MV-4-11 (cell line): ENCODE measurements around the gene SELENOV.

ENCODE experiments used
- DNase-seq: peaks from one replicate; lab custom pipeline; 2025; lab: John Stamatoyannopoulos, UW

SELENOV gene

GRCh38 chr19:39492788-39493187, 22.2 kb upstream of the SELENOV start:
- DNase-seq = no peak

GRCh38 chr19:39494661-39495060, 20.3 kb upstream of the SELENOV start:
- no peak for DNase-seq

- DNase-seq = no peak
Observed at GRCh38 chr19:39496063-39496462, 18.9 kb upstream of the SELENOV start.

GRCh38 chr19:39497701-39497995, 17.3 kb upstream of the SELENOV start:
- DNase-seq = no peak

- DNase-seq = peak; percentile 45
Observed at GRCh38 chr19:39497996-39498797, 16.7 kb upstream of the SELENOV start.

GRCh38 chr19:39498798-39499642, 15.9 kb upstream of the SELENOV start, which contains the start of gene DLL3:
Gene DLL3 (plus strand): TSS chr19:39498947. CDS start chr19:39498975, 28 bp downstream.
- no peak for DNase-seq

GRCh38 chr19:39499932-39500331, 15.0 kb upstream of the SELENOV start:
- DNase-seq = no peak

GRCh38 chr19:39500543-39500942, 14.4 kb upstream of the SELENOV start:
- DNase-seq = no peak

GRCh38 chr19:39501340-39501739, 13.6 kb upstream of the SELENOV start:
- no peak for DNase-seq

- peak; percentile 46 for DNase-seq
Observed at GRCh38 chr19:39502640-39503417, 12.1 kb upstream of the SELENOV start.

GRCh38 chr19:39506598-39506943, 8.4 kb upstream of the SELENOV start:
- DNase-seq = no peak

- DNase-seq = peak; percentile 57
Observed at GRCh38 chr19:39506944-39507714, 7.8 kb upstream of the SELENOV start.

GRCh38 chr19:39507715-39508364, 7.1 kb upstream of the SELENOV start:
- no peak for DNase-seq

- no peak for DNase-seq
Observed at GRCh38 chr19:39508629-39509028, 6.3 kb upstream of the SELENOV start.

GRCh38 chr19:39509233-39509632, 5.7 kb upstream of the SELENOV start:
- DNase-seq = no peak

GRCh38 chr19:39512988-39513387, 2.0 kb upstream of the SELENOV start:
- DNase-seq = peak; percentile 15

- DNase-seq = no peak
Observed at GRCh38 chr19:39515551-39516191, 732 bp downstream of the SELENOV start.

GRCh38 chr19:39516270-39516669, 1.3 kb downstream of the SELENOV start:
- peak; percentile 69 for DNase-seq

- no peak for DNase-seq
Observed at GRCh38 chr19:39517432-39517831, 2.5 kb downstream of the SELENOV start.

- DNase-seq = no peak
Observed at GRCh38 chr19:39518458-39518857, 3.5 kb downstream of the SELENOV start.

- no peak for DNase-seq
Observed at GRCh38 chr19:39518975-39519374, 4.0 kb downstream of the SELENOV start.
